Esophagus squamous epithelium (tissue), 4 donors: ENCODE results near the gene PAF1.
A peak's percentile ranks its signal among the peaks of the same experiment; 100 is the strongest.

Experiments used
- POLR2A ChIP-seq, 4 donors: fragments of 450-650 bp; IDR thresholded peaks; one replicate each; pipeline ENCODE4 v1.6.1; 2017; ENCODE audit warnings: antibody characterized with exemption in 4 of 4, mild to moderate bottlenecking in 4 of 4, moderate library complexity in 3 of 4
- TF ChIP-seq, protein P1 (sequence below), 6 experiments: fragments of 450-650 bp in 4 of 6; fragments of 200-600 bp in 2 of 6; sonication (generic) in 2 of 6; IDR thresholded peaks; one replicate each; pipeline ENCODE4 v1.5.1; 2016 to 2019; ENCODE audit warnings: antibody characterized with exemption in 6 of 6, mild to moderate bottlenecking in 4 of 6, moderate library complexity in 4 of 6

GRCh38 chr19:39411832-39412099 lies 20.9 kb upstream of the PAF1 start:
- TF ChIP-seq, protein P1, sequence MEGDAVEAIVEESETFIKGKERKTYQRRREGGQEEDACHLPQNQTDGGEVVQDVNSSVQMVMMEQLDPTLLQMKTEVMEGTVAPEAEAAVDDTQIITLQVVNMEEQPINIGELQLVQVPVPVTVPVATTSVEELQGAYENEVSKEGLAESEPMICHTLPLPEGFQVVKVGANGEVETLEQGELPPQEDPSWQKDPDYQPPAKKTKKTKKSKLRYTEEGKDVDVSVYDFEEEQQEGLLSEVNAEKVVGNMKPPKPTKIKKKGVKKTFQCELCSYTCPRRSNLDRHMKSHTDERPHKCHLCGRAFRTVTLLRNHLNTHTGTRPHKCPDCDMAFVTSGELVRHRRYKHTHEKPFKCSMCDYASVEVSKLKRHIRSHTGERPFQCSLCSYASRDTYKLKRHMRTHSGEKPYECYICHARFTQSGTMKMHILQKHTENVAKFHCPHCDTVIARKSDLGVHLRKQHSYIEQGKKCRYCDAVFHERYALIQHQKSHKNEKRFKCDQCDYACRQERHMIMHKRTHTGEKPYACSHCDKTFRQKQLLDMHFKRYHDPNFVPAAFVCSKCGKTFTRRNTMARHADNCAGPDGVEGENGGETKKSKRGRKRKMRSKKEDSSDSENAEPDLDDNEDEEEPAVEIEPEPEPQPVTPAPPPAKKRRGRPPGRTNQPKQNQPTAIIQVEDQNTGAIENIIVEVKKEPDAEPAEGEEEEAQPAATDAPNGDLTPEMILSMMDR (IDR thresholded peaks at IDR 0.05) = peak; percentile 87 to 100 (median 98)
- TF ChIP-seq POLR2A (IDR thresholded peaks at IDR 0.05) = no peak
